Lung (tissue), 12 donors: ENCODE results near the gene MIA. TPM values are rescaled to one million over a fixed set of nuclear protein-coding genes. Genes with fewer than 3 reads are reported as not detected.
A peak's percentile ranks its signal among the peaks of the same experiment; 100 is the strongest.

Experiments
- ATAC-seq: fragments of 200-7000 bp; cut with Tn5 transposase; one replicate; pipeline ENCODE4 v1.9.1; 2020; ENCODE audit warnings: moderate number of reproducible peaks; ENCODE audit not compliant: insufficient read depth, low FRiP score
- DNase-seq, 3 donors: peaks; one replicate each; pipeline ENCODE4 v3.0.0-alpha.2; 2013 to 2017
- H3K27ac ChIP-seq, 2 donors: one replicate each; pipeline ENCODE4 v1.5.1; 2013; ENCODE audit warnings: mild to moderate bottlenecking in 2 of 2, moderate library complexity in 2 of 2, control low read depth in 1 of 2, inconsistent platforms in 1 of 2, low read depth in 1 of 2, low read length in 1 of 2
- H3K27me3 ChIP-seq, 3 donors: one replicate each; pipeline ENCODE4 v1.5.1; 2013; ENCODE audit warnings: low read length in 2 of 3; ENCODE audit not compliant: control insufficient read depth in 3 of 3, insufficient read depth in 3 of 3
- H3K36me3 ChIP-seq, 4 donors: one replicate each; pipeline ENCODE4 v1.5.1; 2013; ENCODE audit warnings: low read length in 4 of 4, mild to moderate bottlenecking in 1 of 4, moderate library complexity in 1 of 4; ENCODE audit not compliant: control insufficient read depth in 4 of 4, insufficient read depth in 4 of 4
- H3K4me1 ChIP-seq, 5 donors: one replicate each; pipeline ENCODE4 v1.5.1; 2013; ENCODE audit warnings: low read length in 5 of 5, mild to moderate bottlenecking in 2 of 5, moderate library complexity in 1 of 5; ENCODE audit not compliant: control insufficient read depth in 5 of 5, insufficient read depth in 5 of 5
- H3K4me3 ChIP-seq: one replicate; pipeline ENCODE4 v1.5.1; 2013; ENCODE audit warnings: mild to moderate bottlenecking, control low read depth, moderate library complexity
- H3K9ac ChIP-seq, 2 donors: one replicate each; pipeline ENCODE4 v1.5.1; 2013; ENCODE audit warnings: low read length in 2 of 2, control low read depth in 1 of 2; ENCODE audit not compliant: insufficient read depth in 1 of 2
- H3K9me3 ChIP-seq, 4 donors: one replicate each; pipeline ENCODE4 v1.5.1; 2013; ENCODE audit warnings: low read length in 3 of 4, mild to moderate bottlenecking in 1 of 4, moderate library complexity in 1 of 4; ENCODE audit not compliant: control insufficient read depth in 4 of 4, insufficient read depth in 3 of 4
- WGBS, 2 donors: extraction: QIAGEN DNeasy Blood & Tissue Kit; methylation state at CpG; one replicate each; pipeline ENCODE4 v1.1.7; 2013; 5-methylcytosine and 5-hydroxymethylcytosine counted together
- polyA plus RNA-seq, 2 donors: library from polyadenylated mRNA; stranded (reverse); fragments of 200-250 nt; gene quantifications; one replicate each; pipeline ENCODE4 v1.2.1, GENCODE V29; 2013
- total RNA-seq, 2 donors: library from RNA; depleted of rRNA in 1 of 2; stranded (reverse); fragments of >200 nt in 1 of 2; gene quantifications; one replicate each; pipeline ENCODE4 v1.2.1, GENCODE V29; 2014 to 2021
- TF ChIP-seq, protein P1 (sequence below): IDR thresholded peaks from 2 replicates; pipeline ENCODE4 v1.5.1; 2012; ENCODE audit warnings: mild to moderate bottlenecking; ENCODE audit errors: control extremely low read depth, extremely low read depth
- donor health status: control.
- donor health status: control.
- donor health status: Bipolar disorder and iron deficiency.
- donor health status: healthy.
- donor health status: DM: yes; HTN: yes; CAD: no.

The MIA gene
- total and polyA plus RNA-seq, 4 donors = 0.75 to 4.6 (median 3.2) TPM; not detected in 1

DNA sequence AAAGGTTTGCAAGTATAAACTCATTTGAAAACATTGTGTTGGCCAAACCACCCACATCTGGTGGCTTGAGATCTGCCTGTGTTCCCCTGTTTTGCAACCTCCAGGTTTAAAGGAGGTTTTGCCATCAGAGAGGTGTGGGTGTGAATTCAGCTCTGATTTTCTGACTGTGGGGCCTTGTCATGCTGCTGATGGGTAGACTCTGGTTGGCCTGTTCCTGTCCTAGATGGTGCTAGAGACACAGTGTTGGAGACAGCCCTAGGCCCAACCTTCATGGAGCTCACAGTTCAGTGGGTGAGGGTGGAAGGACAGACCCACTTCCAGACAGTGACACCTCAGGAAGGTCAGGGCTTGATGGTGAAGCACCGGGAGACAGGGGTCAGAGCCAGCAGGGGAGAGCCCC is 10.2 kb downstream of the MIA start:
- H3K36me3 ChIP-seq = peaks cover 0 to 27% (median 2%) of the 10 kb centered on the region in 4 donors
- no peaks in the 10 kb centered on the region for H3K4me1 ChIP-seq
- TF ChIP-seq, protein P1, sequence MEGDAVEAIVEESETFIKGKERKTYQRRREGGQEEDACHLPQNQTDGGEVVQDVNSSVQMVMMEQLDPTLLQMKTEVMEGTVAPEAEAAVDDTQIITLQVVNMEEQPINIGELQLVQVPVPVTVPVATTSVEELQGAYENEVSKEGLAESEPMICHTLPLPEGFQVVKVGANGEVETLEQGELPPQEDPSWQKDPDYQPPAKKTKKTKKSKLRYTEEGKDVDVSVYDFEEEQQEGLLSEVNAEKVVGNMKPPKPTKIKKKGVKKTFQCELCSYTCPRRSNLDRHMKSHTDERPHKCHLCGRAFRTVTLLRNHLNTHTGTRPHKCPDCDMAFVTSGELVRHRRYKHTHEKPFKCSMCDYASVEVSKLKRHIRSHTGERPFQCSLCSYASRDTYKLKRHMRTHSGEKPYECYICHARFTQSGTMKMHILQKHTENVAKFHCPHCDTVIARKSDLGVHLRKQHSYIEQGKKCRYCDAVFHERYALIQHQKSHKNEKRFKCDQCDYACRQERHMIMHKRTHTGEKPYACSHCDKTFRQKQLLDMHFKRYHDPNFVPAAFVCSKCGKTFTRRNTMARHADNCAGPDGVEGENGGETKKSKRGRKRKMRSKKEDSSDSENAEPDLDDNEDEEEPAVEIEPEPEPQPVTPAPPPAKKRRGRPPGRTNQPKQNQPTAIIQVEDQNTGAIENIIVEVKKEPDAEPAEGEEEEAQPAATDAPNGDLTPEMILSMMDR = no peak
- H3K9me3 ChIP-seq = peaks cover 0 to 2% (median 0%) of the 10 kb centered on the region in 4 donors
- H3K4me3 ChIP-seq = no peak overlapping the region
- ATAC-seq (no peak), DNase-seq (no peak)
- no peak overlapping the region for H3K9ac ChIP-seq
- no peaks in the 10 kb centered on the region for H3K27me3 ChIP-seq
- no peak overlapping the region for H3K27ac ChIP-seq
- 64 to 74% methylated on average over 1 of the region's 1 CpG for WGBS, 2 donors

DNA sequence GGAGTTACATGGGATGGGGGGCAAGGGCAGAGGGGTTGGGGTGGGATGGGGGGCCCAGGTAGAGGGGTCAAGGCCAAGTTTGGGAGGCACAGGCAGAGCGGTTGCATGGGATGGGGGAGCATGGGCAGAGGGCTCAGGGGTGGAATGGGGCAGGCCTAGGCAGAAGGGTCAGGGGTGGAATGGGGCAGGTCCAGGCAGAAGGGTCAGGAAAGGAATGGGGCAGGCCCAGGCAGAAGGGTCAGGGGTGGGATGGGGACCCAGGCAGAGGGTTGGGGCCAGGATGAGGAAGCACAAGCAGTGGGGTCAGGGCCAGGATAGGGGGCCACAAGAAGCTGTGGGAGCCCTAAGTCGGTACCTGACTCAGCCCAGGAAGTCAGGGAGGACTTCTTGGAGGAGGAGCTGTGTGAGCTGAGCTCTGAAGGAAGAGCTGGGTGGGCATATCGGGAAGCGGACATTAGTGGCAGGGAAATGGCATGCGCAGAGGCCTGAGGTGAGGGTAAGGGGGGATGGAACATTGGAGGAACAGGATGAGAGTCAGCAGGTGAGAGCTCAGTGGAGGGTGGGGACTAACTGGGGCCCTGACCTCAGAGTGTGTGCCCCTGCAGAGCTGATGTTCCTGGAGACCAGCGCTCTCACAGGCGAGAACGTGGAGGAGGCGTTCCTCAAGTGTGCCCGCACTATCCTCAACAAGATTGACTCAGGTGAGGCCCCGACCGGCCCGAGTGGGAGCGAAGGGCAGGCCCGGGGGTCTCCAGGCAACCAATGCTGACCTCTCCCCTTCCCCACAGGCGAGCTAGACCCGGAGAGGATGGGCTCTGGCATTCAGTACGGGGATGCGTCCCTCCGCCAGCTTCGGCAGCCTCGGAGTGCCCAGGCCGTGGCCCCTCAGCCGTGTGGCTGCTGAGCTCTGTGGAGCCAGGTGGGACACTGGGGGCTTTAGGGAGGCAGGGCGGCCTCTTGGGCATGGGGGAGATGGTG is 11.0 kb downstream of the MIA start:
- H3K9me3 ChIP-seq = peaks cover 0 to 2% (median 0%) of the 10 kb centered on the region in 4 donors
- TF ChIP-seq, protein P1 = no peak
- H3K27ac ChIP-seq = no peak overlapping the region
- H3K4me1 ChIP-seq = no peaks in the 10 kb centered on the region
- WGBS, 2 donors = 92 to 93% methylated on average over 25 of the region's 25 CpGs
- no peak overlapping the region for H3K4me3 ChIP-seq
- no peaks in the 10 kb centered on the region for H3K27me3 ChIP-seq
- no peak overlapping the region for H3K9ac ChIP-seq
- peaks cover 0 to 27% (median 2%) of the 10 kb centered on the region in 4 donors for H3K36me3 ChIP-seq
- no peak for ATAC-seq
- no peak for DNase-seq

DNA sequence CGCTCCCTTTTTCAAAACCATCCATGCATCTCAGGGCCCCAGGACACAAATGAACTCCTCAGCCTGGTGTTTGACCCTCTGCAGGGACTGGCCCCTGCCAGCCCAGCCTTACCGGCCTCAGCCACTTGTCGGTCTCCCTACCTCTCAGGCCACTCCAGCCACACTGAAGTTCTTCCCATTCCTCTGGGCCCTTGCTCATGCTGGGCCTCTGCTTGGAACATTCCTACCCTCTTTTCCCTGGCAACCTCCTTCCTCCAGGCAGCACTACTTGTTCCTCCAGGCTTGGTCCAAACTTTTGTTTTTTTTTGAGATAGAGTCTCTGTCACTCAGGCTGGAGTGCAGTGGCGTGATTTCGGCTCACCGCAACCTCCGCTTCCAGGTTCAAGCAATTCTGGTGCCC is 16.0 kb downstream of the MIA start:
- Histone ChIP-seq H3K36me3 (peaks cover 0 to 14% (median 2%) of the 10 kb centered on the region in 4 donors), H3K27me3 (no peaks in the 10 kb centered on the region), H3K4me1 (peaks cover 0 to 7% (median 5%) of the 10 kb centered on the region in 5 donors), H3K9me3 (peaks cover 0 to 2% (median 0%) of the 10 kb centered on the region in 4 donors), H3K4me3 (no peak overlapping the region), H3K9ac (no peak overlapping the region), H3K27ac (peak overlapping the region in 1 of 2 donors; percentile 60)
- TF ChIP-seq, protein P1 = no peak
- ATAC-seq = peak; percentile 76
- 80 to 82% methylated on average over 7 of the region's 7 CpGs for WGBS, 2 donors
- DNase-seq = no peak
